ENCODE results near the gene LSAMP.

DNA sequence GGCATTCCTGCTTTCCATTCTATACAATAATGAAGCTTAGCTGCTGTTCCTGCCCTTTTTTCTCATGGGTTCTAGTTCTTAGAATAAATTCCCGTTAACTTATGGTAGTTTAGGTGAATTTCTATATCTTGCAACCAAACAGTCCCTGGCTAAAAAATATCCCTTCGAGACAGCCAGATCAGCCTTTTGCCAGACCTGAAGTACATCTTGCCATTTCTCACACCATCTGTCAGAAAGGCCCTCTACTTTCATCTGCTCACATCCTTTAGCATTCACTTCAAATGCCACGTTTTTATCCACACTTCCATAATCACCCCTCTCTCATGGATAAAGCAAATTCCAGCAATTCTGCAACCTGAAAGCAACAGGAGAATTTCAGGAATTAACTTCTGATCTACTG is 676.6 kb downstream of the LSAMP start:
- TF ChIP-seq CTCF (IDR thresholded peaks at IDR 0.05; ENCODE audit: insufficient read depth, low read length, poor library complexity, severe bottlenecking) (no peak), EZH2phosphoT487 (conservative IDR thresholded peaks at IDR 0.05; ENCODE audit: low read length) (no peak)
